C4-2B (cell line): ENCODE results near the gene VCPKMT.
"Not testable (repeated sequence)": the region's sequence is repeated elsewhere in the genome, so short reads cannot be mapped to it uniquely, and the experiment has no call there.

Source experiments
- H3K27ac ChIP-seq: fragments of 450-650 bp; 2 replicates; pipeline ENCODE4 v1.5.1; 2017
- CTCF ChIP-seq: fragments of 450-650 bp; conservative IDR thresholded peaks from 2 replicates; pipeline ENCODE4 v1.5.1; 2017; ENCODE audit warnings: mild to moderate bottlenecking
- ZFX ChIP-seq: fragments of 450-650 bp; IDR thresholded peaks from 2 replicates; pipeline ENCODE4 v1.6.1; 2017

VCPKMT gene

DNA sequence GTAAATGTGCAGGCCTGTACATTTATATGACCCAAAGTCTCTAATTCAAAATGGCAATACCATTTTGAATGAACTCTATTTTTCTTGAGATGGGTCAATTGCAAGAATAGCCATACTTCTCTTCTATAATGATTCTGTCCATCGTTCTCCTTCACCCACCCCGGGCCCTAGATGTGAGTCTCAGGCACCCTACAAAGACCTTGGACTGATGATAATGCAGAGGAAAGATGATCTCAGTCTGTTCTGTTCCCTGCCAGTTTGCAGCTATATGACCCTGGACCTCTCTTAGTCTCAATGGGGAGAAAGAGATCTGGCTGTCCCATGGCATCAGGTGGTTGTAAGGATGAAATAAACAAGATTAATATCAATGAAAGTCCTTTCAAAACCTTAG lies 30.1 kb downstream of the VCPKMT start:
- TF ChIP-seq CTCF (no peak), ZFX (no peak)
- H3K27ac ChIP-seq, result no peak overlapping the region

GRCh38 chr14:50085570-50086320 lies 30.6 kb downstream of the VCPKMT start:
- H3K27ac ChIP-seq, result no peak overlapping the region
- TF ChIP-seq ZFX (no peak), CTCF (no peak)

- TF ChIP-seq CTCF, result no peak
- TF ChIP-seq ZFX, result no peak
- no peak overlapping the region for H3K27ac ChIP-seq
These were observed 31.7 kb downstream of the VCPKMT start for GRCh38 chr14:50084666-50085065.

- no peak for TF ChIP-seq ZFX
- no peak for TF ChIP-seq CTCF
- H3K27ac ChIP-seq, result no peak overlapping the region
These were observed 32.7 kb downstream of the VCPKMT start for GRCh38 chr14:50083467-50084337.

DNA sequence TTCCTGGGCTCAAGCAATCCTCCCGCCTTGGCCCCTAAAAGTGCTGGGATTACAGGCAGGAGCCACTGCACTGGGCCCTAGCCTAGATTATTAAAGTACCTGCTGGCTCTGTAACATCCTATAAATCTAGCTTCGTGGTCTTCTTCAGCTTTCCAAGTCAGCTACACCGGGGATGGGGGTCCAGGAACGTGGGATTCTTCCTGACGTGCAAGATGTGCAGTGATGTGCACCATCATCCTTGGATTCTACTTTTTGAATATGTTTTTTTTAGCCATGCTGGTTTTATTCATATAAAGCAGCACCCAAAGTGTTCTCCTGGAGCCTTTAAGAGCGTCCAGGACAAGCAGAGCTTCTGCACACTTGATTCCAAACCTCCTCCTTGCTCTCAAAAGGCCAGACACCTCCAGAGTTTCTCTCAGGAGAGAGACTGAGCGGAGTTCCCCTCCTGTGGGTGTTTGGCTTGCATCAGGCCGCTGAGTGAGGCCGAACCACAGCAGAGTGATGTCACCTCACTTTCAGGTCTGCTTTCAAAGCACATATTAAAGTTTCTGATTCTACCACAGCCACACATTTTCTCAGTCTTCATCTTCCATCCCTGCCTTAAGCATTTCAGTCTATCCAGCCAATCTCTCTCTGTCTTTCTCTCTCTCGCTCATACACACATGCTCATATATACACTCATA lies 33.4 kb downstream of the VCPKMT start:
- TF ChIP-seq CTCF, result no peak
- no peak overlapping the region for H3K27ac ChIP-seq

GRCh38 chr14:50082308-50082742 lies 34.0 kb downstream of the VCPKMT start:
- no peak overlapping the region for H3K27ac ChIP-seq
- TF ChIP-seq CTCF, result no peak
- no peak for TF ChIP-seq ZFX

- not testable (repeated sequence) for H3K27ac ChIP-seq
These were observed 37.3 kb downstream of the VCPKMT start for GRCh38 chr14:50079103-50079502.

DNA sequence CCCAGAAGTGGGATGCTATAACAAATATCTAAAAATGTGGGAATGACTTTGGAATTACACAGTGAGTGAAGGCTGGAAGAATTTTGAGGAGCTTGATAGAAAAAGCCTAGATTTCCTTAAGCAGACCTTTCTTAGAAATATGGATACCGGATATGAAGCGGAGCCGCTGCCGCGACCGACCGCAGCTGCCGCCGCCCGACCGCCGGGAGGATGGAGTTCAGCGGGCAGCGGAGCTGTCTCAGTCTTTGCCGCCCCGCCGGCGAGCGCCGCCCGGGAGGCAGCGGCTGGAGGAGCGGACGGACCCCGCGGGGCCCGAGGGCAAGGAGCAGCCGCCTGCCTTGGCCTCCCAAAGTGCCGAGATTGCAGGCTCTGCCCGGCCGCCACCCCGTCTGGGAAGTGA lies 42.7 kb downstream of the VCPKMT start:
- not testable (repeated sequence) for H3K27ac ChIP-seq
